Measurements from ENCODE around the gene RAPSN.

Gene RAPSN

GRCh38 chr11:47387944-47388696 is 60.8 kb downstream of the RAPSN start:
- no peak overlapping the region for H3K4me3 ChIP-seq (ENCODE audit: control insufficient read depth, low read depth, low read length)
- no peak for DNase-seq (ENCODE audit: low read depth)
- no peak for TF ChIP-seq CTCF (IDR thresholded peaks at IDR 0.05; ENCODE audit: control insufficient read depth, insufficient read depth, low read depth, low read length, missing control alignments)

All from AG09309 (cell line).